ENCODE measurements around the gene DUSP22. TPM values are rescaled to one million over a fixed set of nuclear protein-coding genes. Genes with fewer than 3 reads are reported as not detected.
"Not testable (repeated sequence)": the region's sequence is repeated elsewhere in the genome, so short reads cannot be mapped to it uniquely, and the experiment has no call there.

The DUSP22 gene
- total RNA-seq, 1 donor from 2014 or later, result 31.8 TPM

- DNase-seq, result no peak
Observed at GRCh38 chr6:365835-366234, 73.5 kb downstream of the DUSP22 start.

- peak; percentile 79 for DNase-seq
Observed at GRCh38 chr6:366389-367297, 74.4 kb downstream of the DUSP22 start.

DNA sequence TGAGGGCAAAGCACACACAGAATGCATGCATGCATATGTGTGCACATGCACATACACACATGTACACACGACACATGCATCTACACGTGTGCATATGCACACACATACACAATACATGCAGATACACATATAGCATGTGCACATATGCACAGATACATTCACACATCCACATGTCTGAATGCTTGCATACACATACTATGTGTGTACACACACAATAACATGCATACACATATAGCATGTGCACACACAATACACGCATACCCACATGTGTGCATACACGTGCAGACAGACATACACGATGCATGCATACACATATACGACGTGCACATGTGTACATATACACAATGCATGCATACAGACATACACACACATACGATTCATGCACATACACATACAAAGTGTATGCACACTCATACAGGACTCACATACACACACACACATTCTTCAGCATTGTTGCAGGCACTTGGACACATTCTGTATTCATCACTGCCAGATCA lies 75.1 kb downstream of the DUSP22 start:
- no peak for DNase-seq

- no peak for DNase-seq
Observed at GRCh38 chr6:367891-368630, 75.8 kb downstream of the DUSP22 start.

- DNase-seq, result no peak
Observed at GRCh38 chr6:369559-370431, 77.5 kb downstream of the DUSP22 start.

DNA sequence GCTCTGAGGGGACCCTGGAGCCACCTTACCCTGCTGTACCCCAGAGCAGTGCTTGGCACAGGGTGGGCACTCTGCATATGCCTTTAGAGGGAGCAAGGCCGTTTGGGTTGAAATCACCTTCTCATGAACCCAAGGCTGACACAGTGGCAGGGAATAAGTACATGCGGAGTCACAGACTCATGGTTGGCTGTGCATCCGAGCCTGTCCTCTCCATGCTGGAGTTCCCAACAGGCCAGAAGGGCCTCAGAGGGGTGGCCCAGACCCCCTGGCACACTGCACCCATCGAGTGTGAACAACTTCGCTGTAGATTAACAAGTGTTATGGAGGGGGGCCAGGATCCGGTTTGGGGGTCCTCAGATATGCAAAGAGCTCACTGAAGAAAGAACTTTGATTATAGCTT lies 78.3 kb downstream of the DUSP22 start:
- DNase-seq, result no peak

DNA sequence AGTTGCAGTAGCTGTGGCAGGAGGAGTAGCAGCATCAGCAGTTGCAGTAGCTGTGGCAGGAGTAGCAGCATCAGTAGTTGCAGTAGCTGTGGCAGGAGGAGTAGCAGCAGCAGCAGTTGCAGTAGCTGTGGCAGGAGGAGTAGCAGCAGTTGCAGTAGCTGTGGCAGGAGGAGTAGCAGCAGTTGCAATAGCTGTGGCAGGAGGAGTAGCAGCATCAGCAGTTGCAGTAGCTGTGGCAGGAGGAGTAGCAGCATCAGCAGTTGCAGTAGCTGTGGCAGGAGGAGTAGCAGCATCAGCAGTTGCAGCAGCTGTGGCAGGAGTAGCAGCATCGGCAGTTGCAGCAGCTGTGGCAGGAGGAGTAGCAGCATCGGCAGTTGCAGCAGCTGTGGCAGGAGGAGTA lies 79.6 kb downstream of the DUSP22 start:
- DNase-seq, result not testable (repeated sequence)

DNA sequence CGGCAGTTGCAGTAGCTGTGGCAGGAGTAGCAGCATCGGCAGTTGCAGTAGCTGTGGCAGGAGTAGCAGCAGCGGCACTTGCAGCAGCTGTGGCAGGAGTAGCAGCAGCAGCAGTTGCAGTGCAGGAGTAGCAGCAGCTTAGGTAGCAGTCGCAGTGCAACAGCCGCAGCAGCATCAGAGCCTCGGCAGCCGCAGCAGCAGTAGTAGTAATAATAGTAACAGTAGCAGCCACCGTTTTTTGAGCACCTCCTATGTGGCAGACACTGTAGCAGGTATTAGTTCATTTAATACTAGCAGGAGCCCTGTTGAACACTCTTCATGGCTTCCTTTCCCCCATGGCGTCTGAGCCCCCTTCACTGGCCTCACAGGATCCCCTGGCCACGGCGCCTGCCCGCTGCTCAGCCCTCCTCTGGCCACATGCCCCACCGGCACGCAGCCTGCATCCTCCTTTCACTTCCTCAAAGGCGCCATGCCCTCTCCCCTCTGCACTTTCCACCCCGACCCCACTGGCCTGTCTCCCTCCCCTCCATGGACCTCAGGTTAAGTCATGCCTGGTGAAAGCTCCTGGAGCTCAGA lies 80.1 kb downstream of the DUSP22 start:
- no peak for DNase-seq

DNA sequence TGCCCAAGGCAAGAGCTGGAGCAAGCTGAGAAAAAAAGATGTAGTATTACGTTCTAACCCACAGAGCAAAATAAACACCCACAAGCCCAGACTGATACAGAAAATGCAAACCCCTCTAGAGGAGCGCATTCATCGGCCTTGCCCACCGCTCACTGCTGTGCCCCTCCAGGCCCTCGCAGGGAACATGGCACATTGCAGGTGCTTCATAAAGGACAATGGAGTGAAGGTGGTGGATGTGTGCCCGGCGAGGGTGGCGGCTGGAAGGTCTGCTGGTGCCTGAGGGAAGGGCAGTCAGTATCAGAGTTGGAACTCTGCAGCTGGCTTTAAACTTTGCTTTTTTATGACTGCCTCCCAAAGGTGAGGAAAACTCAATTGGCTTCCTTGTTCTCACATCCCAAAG lies 80.7 kb downstream of the DUSP22 start:
- no peak for DNase-seq

DNA sequence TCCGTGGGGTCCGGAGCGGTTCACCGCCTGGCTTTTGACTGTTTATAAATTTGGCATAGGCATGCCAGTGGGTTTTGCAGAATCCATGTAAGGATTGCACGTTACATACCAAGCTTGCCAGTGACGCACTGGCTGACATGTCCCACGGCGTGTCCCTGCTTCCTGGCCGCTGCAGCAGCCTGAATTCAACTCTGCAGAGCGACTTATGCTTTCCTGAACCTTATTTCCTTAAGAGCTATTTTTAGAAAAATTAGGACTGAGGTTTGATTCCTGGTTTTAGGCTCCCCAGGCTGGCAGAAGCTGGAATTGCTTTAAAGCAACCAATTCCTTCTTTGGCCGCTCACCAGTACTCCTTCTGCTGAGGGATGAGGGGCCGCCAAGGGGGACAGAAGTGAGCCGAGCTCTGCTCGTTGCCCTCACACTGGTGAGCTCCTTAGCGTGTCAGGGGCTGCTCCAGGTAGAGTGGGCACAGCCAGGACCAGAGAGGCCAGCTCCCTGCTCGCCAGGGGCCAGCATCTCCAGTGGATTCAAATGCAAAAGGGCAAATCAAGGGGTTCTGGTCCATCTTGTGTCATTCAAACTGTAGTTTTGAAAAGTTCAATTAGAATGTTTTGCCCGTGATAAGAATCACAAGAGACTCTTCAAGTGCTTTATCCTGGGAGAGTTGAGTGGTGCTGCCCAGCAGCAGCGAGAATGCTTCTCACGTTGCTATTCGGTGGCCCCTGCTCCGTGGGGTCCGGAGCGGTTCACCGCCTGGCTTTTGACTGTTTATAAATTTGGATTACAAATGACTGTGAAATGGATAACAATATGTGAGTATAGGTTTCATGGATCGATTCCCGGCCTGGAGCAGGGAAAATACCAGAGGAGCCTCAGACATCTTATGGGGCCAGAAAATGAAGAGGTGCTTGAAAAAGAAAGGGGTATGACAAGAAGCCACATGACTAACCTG lies 81.8 kb downstream of the DUSP22 start:
- peak; percentile 61 for DNase-seq

- DNase-seq, result no peak
Observed at GRCh38 chr6:374956-375355, 82.7 kb downstream of the DUSP22 start.

GRCh38 chr6:376827-377640 lies 84.7 kb downstream of the DUSP22 start:
- DNase-seq, result no peak

DNA sequence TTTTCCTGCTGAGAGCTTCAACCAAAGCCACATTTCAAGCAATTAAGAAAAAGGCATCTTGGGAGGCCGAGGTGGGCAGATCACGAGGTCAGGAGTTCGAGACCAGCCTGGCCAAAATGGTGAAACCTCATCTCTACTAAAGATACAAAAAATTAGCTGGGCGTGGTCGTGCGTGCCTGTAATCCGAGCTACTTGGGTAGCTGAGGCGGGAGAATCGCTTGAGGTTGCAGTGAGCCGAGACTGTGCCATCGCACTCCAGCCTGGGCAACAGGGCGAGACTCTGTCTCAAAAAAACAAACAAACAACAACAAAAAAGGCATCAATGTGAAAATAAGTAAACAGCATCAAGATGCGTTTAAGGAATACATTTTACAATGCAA lies 85.3 kb downstream of the DUSP22 start:
- DNase-seq, result not testable (repeated sequence)

- no peak for DNase-seq
Observed at GRCh38 chr6:378090-378957, 86.0 kb downstream of the DUSP22 start.

DNA sequence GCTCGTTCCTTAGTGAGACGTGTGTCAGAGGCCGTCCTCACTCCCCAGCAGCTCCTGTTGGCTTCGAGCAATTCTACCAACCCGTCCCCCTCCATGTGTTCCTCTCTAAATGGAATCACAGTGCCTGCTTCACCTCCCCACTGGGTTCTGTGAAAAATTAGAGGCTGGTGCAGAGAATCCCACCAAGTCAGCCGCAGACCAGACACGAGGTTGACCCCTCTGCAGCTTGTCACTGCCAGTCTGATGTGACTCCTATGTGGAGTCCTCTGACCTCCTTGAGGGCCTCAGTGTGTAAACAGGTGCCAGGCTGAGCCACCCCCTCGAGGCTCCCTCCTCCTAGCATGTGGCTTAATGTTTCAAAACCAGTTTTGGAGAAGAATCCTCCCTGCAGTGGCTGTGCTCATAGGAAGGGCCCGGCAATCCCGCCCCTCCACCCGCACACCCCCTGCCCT lies 86.7 kb downstream of the DUSP22 start:
- no peak for DNase-seq

GRCh38 chr6:379410-380181 lies 87.3 kb downstream of the DUSP22 start:
- no peak for DNase-seq

DNA sequence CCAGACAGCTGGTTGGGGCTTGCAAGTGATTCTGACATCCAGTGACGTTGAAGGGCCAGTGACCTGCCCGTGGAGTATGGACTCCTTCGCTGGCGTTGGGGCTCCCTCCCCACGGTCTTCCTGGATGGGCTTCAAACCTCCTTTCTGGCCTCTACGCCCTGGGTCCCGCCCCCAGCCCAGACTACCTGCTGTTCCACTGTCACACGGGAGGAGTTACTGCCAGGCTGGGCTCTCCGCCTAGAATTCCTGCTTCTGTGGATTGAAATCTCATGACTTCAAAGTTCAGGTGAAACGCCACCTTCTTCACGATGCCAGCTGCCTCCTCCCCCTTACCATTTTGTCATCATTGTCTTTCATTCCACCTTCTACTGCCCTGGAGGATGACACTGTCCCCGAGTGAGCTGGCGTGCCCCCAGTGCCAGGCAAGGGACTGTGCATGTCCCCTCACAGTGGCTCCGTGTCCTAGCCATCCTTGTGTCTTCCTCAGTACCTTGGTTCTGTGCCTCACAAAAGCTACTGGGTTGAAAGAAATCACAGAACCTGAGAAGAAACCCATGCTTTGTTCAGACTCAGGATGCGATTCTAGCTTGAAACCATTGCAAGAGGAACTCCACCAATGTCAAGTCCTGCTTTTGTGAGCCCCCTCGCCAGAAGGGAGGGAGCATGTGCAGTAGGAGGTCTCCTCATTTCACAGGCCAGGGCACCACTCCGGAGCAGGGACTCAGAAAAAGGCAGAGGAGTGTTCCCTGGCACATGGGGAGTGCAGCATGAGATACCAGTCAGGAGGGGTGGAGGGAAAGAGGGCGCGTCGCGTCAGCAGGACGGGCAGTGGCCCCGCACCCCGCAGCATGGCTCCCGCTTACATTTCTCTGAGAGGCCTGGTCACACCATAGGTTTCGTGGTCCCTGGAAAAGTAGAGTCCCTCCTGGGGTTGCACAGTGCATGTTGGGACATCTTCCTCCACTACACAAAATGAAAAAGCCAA lies 88.2 kb downstream of the DUSP22 start:
- DNase-seq, result no peak

Data from tongue (tissue), 2 donors.